Activated T-cell treated with anti-CD3 and anti-CD28 coated beads for 24 hours (primary cell): ENCODE data around the gene ZYX.

Experiments used
- DNase-seq: peaks from one replicate; pipeline ENCODE4 v3.0.0-alpha.2; 2020; ENCODE audit warnings: low read depth

ZYX gene

DNA sequence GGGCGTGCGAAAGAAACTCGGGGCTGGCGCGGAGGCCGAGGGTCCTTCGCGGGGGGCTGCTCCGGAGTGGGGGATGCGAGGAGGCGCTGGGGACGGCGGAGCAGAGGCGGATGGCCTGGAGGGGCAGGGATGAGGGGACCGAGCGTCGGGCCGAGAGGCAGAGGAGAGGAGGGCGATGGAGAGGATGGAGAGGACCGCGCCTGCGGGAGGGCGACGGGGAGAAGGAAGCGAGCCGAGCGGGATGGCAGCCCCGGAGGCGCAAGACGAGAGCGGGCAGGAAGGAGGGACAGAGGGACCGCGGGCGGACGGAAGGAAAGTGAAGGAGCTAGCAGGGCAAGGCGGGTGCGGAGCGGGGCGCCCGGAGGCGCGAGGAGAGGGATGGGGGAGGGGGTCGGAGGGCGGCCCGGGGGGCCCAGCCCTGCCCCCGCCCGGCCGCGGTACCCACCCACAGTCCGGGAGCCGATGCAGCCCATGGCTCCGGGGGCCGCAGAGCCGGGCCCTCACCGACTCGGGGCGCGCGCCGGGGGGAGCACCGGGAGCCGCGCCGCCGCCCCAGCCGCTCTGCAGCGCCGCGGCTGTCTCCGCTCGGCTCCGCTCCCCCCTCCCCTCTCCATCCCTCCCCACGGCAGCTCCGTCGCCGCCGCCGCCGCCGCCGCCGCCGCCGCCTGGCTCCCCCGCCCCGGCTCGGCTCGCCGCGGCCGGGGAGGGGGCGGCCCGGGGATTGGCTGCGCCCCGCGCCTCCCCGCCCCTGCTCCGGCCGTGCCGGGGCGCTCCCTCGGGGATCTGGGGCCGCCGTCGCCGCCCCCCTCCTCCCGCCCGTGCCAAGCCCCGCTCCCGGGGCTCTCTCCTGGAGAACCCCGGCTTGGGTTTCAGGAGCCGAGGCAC, 18.8 kb upstream of the ZYX start, which contains the start of gene FAM131B:
Gene FAM131B, minus strand, starts transcription at position 583 of the 885 bp plus-strand sequence. Its CDS starts 110 bp downstream, at position 473.
- DNase-seq = no peak

GRCh38 chr7:143363016-143363937, 17.9 kb upstream of the ZYX start:
- no peak for DNase-seq

- DNase-seq = no peak
Observed at GRCh38 chr7:143367972-143368371, 13.2 kb upstream of the ZYX start.

DNA sequence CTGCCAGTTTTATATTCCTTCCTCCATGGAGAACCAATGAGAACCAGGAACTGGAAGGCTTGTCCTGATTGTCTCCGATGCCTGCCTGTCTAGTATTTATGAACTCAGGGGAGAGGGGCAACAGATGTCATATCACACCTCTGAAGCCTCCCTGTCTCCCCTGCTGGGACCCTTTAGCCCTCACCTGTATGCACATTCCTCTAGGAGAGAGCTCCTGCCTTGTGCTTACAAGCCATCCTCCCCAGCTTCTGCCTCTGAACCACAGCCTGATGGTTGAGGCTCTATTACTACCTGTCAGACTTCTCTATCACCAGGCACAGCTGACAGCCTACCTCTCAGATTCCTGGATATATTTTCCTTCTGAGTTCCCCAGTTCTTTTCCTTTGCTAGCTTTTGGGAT, 12.8 kb upstream of the ZYX start:
- no peak for DNase-seq

- DNase-seq = no peak
Observed at GRCh38 chr7:143369678-143370651, 11.2 kb upstream of the ZYX start.

- peak; percentile 39 for DNase-seq
Observed at GRCh38 chr7:143372070-143372469, 9.1 kb upstream of the ZYX start.

DNA sequence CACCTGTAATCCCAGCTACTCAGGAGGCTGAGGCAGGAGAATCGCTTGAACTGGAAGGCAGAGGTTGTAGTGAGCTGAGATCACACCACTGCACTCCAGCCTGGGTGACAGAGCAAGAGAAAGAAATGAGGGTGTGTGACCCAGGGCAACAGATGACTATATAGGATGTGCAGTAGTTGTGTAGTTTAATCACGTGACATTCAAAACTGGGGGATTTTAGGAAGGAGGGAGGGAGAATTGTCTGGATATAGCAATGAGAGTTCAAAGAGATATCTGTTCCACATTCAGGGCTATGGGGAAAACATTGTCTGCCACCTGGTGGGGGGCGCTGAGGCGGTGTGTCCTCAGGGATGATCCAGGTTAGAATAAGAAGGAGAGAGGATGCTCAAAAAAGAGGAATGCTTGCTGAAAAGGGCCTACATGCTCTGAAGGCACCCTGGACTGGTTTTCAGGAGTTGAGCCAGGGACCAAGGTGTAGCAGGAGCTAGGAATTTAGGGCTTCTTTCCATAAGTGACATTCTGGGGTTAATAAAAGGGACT, 7.8 kb upstream of the ZYX start:
- no peak for DNase-seq

DNA sequence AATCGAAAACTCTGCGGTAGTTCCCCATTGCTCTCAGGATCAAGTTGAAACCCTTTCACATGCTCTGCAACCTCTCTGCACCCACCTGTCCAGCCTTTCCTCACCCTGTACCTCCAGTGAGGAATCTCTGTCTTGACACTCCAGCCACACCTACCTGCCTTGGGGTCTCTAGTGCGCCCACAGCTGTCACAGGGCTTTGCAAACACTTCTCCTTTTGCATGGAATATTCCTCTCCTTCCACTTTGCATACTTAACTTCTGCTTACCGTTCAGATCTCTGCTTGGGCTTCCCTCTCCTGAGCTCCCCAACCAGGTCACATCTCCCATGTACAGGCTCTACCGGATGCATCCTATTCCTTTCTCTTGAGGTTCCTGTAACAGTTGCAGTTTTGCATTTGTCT, 6.6 kb upstream of the ZYX start:
- DNase-seq = no peak

DNA sequence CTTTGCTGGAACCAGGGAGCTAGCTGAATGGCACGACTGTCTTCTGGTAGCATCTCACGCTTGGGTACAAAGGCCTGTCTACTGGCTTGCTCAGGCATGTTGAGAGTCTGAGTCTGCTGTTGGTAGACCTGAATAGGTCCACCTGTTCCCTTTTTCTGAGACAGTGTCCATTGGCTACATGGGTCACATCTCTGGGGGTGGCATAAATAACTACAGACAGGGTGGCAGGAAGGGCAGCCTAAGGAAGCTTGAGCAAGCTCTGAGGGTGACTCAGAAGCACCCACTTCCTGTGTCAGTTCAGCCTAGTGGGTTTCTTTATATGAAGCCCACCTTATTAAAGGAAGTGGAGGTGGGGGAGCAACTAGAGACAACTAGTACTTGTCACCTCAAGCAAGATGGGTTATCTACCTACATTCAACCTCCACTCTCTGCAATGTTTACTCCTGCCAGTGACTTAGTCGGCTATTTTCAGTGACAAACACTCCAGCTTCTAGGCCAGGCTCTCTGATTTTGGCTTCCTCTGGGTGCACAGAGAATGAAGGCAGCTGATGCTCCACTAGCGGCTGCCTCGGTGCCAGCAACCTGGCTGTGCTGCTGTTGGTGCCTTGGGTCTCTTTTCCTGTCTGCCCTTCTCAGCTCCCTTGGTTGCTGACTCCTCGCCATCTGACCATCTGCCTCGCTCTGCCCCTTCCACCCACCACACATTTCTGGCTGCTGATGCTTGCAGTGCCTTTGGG, 5.7 kb upstream of the ZYX start:
- DNase-seq = peak; percentile 30

GRCh38 chr7:143376396-143376795, 4.7 kb upstream of the ZYX start:
- no peak for DNase-seq

DNA sequence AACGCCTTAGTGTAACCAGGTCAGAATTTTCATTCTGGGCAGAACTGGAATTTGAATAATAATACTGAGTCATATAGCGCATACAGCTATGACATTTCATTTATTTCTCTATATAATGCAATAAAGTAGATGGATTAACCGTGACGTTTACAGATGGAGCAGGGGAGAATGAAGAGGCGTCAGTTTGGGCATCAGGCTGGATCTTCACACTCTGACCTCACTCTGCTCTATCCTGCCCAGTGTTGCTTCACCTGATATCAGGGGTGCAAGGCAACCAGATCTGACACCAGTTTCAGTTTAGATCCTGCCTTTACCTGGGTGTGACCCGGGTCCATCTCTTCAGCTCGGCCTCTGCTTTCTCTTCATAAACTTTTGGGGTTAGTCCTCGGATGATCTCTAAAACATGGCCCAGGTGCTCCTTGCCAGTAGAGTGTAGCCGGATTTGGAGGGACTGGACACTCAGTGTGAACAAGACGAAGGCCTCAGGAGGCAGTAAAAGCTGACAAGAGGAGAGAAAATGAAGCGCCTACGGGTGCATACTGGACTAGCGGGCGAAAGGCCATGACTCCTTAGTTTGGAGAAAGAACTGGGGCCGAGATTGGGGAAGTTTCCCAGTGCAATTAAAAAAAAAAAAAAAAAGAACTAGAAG, 1.4 kb upstream of the ZYX start:
- DNase-seq = no peak

DNA sequence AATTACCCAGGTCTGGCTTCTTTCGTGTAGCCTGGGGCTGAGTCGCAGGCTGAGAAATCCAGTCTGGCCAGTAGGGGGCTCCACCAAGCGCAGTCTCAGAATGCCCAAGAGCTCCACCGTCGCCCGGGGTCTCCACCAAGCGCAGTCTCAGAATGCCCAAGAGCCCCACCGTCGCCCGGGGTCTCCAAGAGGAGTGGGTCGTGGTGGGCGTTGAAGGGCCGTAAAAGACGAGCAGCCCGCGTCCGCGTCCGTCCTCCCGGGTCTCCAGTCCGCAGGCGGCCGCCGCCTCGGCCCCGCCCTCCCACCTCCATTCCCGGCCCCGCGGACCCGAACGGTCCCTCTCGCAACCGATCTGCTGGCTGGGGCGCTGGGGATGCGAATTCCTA, 892 bp upstream of the ZYX start:
- peak; percentile 84 for DNase-seq

GRCh38 chr7:143381427-143382125, 431 bp downstream of the ZYX start:
- no peak for DNase-seq

DNA sequence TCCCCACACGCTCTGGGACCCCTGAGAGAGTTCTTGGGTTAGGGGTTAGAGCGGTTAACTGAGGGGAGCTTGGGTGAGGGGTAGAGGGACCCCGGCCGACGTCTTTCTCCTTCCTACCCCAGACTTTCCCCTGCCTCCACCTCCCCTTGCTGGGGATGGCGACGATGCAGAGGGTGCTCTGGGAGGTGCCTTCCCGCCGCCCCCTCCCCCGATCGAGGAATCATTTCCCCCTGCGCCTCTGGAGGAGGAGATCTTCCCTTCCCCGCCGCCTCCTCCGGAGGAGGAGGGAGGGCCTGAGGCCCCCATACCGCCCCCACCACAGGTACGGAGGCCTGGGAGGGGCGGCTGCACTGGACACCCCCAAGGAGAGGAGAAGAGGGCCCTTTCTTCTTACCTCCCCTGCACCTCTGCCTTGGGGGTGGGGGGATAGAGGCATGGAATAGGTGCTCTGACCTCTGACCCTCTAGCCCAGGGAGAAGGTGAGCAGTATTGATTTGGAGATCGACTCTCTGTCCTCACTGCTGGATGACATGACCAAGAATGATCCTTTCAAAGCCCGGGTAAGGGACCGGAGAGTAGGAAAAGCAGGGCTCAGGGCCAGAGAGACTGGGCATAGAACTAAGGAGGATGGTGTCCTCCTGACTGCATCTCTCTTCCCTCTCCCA, 1.1 kb downstream of the ZYX start:
- no peak for DNase-seq

GRCh38 chr7:143382791-143383641, 1.9 kb downstream of the ZYX start:
- no peak for DNase-seq

GRCh38 chr7:143383642-143383957, 2.5 kb downstream of the ZYX start:
- DNase-seq = no peak

GRCh38 chr7:143384148-143384547, 3.0 kb downstream of the ZYX start:
- DNase-seq = no peak
